HG02763 (cell line): ENCODE results near the gene MRTFA.
"Not testable (repeated sequence)": the region's sequence is repeated elsewhere in the genome, so short reads cannot be mapped to it uniquely, and the experiment has no call there.

Experiments used
- ATAC-seq: cut with Tn5 transposase; IDR thresholded peaks from one replicate; pipeline ENCODE4 v1.9.1; 2021; ENCODE audit warnings: mild to moderate bottlenecking, moderate library complexity; ENCODE audit not compliant: unreplicated experiment

Gene MRTFA

DNA sequence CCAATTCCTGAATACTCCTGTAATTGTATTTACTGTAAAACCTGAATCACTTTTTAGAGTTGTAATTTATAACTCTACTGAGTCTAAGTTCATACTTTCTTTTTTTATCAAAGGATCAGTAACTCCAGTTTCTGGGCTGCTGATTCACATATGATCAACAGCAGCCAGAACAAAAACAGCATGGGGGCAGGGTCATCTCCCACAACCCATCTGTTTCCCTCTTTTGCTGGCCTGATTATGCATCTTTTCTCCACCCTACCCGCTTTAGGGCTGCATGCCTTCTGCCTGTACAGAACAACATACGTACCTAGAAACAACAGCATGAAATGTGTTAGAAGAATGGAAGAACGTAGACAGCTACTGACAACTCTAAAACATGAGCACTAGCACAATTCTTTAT lies 76.0 kb downstream of the MRTFA start:
- ATAC-seq, result no peak

DNA sequence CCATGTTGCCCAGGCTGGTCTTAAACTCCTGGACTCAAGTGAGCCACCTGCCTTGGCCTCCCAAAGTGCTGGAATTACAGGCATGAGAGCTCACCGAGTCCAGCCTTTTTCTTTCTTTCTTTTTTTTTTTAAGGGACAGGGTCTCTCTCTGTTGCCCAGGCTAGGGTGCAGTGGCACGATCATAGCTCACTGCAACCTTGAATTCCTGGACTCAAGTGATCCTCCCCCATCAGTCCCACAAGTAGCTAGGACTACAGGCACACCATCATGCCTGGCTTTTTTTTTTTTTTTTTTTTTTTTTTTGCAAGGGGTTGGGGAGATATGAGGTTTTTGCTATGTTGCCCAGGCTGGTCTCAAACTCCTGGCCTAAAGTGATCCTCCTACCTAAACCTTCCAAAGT lies 78.5 kb downstream of the MRTFA start:
- no peak for ATAC-seq

DNA sequence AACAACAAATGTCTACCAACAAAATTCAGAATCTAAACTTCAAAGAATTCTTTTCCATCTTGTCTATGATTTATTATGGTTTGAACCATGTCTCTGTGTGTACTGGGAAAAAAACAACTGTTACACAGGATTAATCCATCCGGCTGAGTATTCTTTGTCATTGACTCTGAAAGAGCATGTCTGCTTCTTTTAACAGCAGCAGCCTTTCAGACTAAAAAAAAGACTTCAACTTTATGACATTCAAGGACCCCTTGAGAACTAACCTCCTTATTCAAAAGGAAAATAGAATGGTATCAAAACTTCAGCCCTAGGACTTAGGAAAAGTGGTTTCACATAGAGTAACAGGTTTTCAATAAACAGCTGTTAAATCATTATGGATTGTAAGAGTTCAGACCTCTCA lies 79.9 kb downstream of the MRTFA start:
- no peak for ATAC-seq

DNA sequence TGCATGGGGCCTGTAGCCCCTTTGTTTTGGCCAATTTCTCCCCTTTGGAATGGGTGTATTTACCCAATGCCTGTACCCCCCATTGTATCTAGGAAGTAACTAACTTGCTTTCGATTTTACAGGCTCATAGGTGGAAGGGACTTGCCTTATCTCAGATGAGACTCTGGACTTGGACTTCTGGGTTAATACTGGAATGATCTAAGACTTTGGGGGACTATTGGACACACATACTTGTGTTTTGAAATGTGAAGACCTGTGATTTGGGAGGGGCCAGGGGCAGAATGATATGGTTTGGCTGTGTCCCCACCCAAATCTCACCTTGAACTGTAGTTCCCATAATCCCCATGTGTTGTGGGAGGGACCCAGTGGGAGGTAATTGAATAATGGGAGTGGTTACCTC lies 82.5 kb downstream of the MRTFA start:
- ATAC-seq, result not testable (repeated sequence)

DNA sequence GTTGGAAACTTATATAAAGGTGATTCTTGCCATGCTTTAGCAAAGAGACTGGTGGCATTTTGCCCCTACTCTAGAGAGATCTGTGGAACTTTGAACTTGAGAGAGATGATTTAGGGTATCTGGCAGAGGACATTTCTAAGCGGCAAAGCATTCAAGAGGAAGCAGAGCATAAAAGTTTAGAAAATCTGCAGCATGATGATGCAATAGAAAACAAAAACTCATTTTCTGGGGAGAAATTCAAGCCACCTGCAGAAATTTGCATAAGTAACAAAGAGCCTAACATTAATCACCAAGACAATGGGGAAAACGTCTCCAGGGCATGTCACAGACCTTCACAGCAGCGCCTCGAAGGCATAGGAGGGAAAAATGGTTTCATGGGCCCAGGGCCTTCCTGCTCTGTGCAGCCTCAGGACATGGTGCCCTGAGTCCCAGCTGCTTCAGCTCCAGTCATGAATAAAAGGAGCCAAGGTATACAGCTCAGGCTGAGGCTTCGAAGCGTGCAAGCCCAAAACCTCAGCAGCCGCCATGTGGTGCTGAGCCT lies 83.4 kb downstream of the MRTFA start:
- ATAC-seq, result no peak

DNA sequence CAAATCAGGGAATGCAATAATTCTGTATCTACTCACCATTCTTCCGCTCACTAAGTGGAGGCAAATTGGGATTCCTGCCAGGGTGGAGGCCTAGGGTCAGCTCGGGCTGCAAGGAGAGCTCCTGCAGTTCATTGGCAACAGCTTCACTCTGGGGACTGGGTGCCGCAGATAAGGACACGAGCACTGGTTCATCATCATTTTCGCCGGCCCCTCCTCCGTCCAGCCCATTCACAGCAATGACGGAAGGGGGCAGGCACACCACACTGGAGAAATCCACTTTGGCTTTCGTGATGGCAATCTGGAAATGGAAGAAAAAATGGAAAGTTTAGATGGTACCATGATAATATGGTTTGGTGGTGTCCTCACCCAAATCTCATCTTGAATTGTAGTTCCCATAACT lies 84.4 kb downstream of the MRTFA start:
- ATAC-seq, result no peak

DNA sequence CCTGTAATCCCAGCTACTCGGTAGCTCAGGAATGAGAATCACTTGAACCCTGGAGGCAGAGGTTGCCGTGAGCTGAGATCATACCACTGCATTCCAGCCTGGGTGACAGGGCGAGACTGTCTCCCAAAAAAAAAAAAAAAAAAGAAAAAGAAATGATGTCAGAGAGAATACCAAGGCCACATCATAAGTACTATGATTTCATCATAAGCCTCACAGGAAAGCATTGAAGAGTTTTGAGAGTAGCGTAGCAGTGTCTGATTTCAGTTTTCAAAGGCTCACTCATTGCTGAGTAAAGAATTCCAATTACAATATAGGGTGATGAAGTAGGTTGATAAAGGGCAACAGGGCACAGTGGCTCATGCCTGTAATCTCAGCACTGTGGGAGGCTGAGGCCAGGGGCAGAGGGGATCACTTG lies 88.8 kb downstream of the MRTFA start:
- ATAC-seq, result no peak

DNA sequence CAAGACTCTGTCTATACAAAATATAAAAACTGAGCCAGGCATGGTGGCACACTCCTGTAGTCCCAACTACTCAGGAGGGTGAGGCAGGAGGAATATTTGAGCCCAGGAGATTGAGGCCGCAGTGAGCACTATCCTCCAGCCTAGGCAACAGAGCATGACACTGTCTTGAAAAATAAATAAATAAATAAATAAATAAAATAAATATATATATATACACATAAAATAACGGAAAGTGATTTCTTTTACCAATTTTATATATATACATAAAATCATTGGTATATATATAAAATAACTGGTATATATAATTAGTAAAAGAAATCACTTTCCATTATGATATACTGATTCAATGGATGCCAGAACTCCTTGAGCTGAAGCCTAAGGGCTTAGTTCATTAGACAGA lies 91.8 kb downstream of the MRTFA start:
- ATAC-seq, result no peak

DNA sequence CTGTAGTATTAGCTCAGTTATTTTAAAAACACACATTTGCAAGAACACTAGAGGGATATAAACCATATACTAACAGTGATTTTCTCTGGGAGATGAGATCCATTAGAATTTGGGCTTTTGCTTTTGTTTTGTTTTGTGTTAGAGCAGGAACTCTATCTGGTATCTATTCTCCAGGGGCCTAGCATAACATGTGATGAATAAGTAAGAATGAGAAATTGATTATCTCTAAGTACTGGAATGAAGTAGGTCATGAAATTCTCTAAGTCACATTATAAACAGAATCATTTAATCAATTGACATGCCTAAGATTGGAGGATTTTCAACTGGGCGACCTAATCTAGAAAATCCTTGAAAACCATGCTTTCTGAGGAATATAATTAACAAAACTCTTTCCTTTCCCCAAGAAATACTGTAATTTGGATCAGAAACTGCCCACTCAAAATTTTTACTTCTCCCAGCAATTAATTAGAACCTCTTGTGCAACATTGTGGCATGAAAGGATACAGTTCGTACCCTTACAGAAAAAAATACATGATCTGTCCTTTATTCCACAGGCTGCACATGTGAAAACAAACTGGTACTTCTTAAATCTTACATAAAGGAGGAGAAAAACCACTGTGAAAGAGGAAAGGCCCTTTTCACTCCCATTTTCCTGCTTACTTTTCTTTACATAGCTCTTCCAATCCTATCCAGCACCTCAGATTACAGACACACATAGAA lies 93.5 kb downstream of the MRTFA start:
- no peak for ATAC-seq

DNA sequence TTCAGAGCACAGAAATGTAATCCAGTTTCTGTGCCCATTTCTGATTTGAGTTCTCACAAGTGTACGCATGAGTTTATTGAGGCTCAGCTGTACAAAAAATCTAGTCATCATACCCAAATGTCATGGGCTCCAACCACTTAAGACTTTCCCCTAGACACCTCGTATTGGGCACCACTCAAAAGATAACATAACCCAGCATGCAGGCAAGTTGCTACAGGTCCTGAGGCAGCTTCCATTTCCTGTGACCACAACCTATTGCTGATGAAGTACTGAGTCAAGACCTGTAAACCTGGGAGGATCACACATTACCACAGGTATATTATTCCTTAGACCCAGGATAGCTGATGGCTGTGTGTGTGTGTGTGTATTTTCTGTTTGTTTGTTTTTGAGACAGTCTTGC lies 95.2 kb downstream of the MRTFA start:
- ATAC-seq, result no peak

DNA sequence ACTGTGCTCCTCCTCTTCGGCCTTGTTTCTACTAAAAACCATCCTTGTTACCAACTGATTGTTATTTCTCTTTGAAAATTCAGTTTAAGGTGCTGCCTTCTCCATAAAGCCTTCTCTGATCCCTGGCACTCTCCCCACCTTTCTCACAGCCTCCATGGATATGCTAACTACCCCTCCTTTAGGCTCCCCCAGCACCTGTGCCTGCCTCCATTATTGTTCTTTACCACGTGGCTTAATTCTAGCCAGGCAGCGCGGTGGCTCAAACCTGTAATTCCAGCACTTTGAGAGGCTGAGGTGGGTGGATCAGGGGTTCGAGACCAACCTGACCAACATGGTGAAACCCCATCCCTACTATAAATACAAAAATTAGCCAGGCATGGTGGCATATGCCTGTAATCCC lies 96.3 kb downstream of the MRTFA start:
- ATAC-seq, result no peak

DNA sequence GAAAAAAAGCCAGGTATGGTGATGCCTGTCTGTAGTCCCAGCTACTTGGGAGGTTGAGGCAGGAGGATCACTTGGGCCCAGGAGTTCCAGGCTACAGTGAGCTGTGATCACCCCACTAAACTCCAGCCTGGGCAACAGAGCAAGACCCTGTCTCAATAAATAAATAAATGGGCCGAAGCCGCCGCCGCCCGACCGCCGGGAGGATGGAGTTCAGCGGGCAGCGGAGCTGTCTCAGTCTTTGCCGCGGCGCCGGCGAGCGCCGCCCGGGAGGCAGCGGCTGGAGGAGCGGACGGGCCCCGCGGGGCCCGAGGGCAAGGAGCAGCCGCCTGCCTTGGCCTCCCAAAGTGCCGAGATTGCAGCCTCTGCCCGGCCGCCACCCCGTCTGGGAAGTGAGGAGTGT lies 100.4 kb downstream of the MRTFA start:
- not testable (repeated sequence) for ATAC-seq

DNA sequence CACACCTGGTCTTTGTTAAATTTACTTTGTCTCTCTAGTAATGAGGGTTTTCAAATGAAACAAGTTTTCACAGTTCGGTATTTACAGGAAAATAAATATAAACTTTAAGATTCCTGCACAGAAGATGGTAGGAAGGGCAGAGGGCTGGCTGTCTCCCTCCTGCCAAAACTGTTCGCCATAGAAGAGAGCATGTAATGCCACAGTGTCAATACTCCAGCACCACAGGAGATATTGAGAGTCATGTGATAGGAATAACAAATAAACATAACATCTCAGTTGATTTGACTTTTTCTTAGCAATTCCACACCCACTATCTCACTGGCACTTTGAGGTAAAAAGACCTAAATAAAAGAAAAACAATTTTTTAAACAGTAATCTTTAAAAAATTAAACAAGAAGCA lies 100.9 kb downstream of the MRTFA start:
- ATAC-seq, result no peak

DNA sequence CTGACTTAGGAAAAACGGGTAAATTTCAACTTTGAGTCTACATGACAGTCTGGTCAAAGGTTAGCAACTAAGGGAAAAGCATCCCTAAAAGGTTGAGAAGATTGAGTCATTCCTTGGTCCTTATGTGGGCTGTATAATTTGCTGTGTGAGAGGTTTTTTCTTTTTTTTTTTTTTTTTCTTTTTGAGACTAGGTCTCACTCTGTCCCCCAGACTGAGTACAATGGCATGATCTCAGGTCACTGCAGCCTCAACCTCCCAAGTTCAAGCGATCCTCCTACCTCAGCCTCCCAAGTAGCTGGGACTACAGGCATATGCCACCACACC lies 101.4 kb downstream of the MRTFA start:
- no peak for ATAC-seq

DNA sequence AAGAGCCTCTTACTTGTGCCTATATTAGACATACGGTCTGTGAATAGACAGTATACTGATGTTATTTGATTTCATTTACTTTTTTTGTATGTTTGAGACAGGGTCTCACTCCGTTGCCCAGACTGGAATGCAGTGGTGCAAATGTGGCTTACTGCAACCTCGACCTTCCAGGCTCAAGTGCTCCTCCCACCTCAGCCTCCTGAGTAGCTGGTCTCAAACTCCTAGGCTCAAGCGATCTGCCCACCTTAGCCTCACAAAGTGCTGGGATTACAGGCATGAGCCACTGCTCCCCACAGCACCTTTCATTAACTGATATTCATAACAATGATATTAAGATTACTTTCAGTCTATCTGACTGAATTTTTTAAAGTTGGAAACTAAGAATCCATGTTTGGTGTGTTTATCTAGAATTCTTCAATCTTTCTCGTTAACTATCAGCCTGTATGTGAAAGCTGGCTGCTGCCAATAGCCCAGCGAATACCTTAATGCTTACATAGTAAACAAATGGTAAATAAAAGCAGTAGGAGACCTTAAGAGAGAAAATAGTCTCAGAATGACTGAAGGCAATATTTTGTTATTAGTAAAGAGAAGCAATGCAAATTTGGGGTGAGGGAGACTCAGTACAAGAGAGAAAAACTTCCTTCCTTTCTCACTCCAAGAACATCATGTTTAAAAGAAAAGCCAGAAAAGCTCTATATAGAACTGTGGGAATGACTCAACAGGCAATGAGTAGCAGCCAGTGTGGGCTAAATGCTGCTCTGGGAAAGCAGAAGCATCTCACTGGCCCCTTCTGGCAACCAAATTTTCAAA lies 101.9 kb downstream of the MRTFA start:
- ATAC-seq, result no peak

DNA sequence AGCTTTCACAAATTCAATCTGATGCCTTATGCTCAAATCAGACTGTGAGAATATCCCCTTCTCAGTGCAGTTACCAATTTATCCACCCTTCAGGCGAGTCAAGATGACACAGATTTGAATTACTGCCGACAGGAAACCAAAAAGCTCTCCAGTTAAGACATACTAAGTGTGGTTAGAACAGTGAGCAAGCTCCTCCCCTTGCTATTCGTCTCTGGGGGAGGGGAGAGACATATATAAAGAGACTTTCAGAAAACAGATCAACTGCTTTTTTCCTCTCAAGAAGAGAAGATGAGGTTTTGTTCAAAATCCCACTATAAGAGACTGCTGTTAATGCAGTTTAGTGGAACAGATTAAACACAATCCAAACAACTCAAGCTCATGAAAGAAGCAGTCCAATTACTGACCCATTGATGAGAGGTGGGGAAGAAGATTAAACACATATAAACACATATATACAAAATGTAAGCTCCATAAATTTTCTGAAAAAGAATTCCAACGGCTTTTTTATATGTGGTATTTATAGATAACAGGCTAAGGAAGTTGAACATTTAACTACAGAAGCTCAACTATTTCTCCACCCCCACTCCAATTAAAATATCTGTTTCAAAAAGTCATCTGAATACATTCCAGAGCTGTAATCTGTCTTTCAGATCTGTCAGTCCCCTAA lies 102.7 kb downstream of the MRTFA start:
- peak; percentile 61 for ATAC-seq

DNA sequence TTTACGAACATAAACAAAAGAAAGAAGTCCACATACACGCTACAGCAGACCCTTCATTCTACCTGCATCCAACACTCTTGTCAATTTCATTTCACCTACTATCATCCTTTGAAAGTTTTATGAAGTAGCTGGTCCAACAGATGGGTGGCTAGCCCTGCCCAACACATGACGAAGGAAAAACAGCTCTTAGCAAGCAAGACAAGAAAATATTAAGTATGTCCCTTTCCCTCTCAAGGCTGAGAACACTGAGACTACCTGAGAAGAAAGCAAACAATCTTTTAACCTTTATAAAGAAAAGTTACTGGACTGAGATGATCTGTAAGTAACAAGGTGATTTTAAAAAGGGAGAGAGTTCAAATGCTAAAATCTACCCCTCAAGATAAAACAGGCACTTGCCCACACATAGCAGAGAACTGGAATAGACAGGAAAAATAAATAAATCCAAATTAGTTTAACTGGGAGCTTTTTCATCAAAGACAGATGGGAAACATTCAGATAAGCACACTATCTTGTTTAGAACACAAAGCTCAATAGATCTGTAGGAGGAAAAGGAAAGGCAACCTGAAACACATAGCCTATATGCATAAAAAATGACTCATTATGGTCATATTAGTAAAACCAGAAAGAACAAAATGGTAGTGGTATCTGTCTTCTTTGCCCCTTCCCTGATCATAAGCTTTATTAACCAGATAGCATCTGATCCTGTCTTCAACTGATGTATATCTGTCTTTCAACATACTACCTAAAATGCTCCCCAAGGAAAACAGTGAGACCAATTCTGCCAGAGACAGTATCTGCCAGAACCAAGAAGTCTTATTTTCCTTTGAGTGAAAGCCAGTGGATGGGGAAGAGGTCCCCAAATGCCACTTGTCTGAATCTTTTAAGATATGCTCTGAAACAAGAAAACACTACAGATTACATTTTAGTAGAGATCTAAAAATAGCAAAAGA lies 104.3 kb downstream of the MRTFA start:
- ATAC-seq, result no peak

DNA sequence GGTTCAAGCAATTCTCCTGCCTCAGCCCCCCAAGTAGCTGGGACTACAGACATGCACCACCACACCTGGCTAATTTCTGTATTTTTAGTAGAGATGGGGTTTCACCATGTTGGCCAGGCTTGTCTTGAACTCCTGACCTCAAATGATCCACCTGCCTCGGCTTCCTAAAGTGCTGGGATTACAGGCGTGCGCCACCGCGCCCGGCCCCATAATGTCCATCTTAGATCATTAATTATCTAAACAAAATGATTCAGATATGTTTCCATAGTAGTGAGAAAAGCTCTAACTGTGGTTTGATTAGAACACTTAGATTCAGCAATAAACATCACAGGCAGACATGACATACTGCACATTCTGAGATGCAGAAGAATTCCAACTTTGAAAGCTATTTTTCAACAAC lies 106.1 kb downstream of the MRTFA start:
- not testable (repeated sequence) for ATAC-seq

DNA sequence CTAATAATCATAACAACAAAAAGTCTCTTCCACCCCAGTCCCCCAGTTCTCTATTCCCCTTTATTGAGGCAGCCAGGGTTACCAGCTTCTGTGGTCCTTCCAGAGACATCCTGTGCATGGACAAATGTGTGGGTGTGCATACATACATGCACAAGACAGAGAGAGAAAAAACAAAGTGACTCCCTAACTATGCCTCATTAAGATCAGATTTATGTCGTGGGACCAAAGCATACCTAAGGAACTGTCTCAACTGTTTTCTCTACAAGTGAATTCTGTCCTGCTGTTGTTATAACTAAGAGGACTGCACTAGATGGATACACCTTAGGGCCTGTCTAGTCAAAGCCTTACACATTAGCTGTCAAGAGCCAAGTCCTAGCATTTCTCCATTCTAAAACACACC lies 106.7 kb downstream of the MRTFA start:
- ATAC-seq, result no peak

DNA sequence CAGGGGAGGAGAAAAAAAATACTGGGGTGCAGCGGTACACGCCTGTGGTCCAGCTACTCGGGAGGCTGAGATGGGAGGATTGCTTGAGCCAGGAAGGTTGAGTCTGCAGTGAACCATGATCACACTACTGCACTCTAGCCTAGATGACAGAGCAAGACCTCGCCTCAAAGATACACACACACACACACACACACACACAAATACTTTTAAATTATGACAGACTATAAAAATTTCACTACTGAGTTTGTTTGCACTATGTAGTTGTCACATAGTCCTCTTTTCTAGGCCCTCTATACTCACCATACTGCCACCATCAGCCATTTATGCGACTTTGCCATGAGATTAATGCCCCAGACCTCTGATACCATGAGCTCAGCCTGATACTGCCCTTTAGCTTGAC lies 109.6 kb downstream of the MRTFA start:
- ATAC-seq, result no peak
